Measurements from ENCODE around the gene SMIM43. TPM values are rescaled to one million over a fixed set of nuclear protein-coding genes. Genes with fewer than 3 reads are reported as not detected.
"Not testable (repeated sequence)": the region's sequence is repeated elsewhere in the genome, so short reads cannot be mapped to it uniquely, and the experiment has no call there.

SMIM43 gene
- total RNA-seq, 2 donors from 2014 or later: 0.17 TPM; not detected in 1

GRCh38 chr4:121740796-121741409 lies 24.1 kb downstream of the SMIM43 start:
- no peak for ATAC-seq
- intact Hi-C loops (cut with DNase I, micrococcal nuclease): no loop called here
- DNase-seq: no peak

- DNase-seq (no peak), ATAC-seq (no peak)
- intact Hi-C loops (cut with DNase I, micrococcal nuclease): loop anchor here in 1 of 2 donors (5.0 kb wide), 1 partner anchor 367 kb away; no protein-coding TSS in a partner anchor
Observed at GRCh38 chr4:121739575-121739974, 25.4 kb downstream of the SMIM43 start.

- intact Hi-C loops (cut with DNase I, micrococcal nuclease): loop anchor here in 1 of 2 donors (5.0 kb wide), 1 partner anchor 367 kb away; no protein-coding TSS in a partner anchor
- ATAC-seq: no peak
Observed at GRCh38 chr4:121738780-121739535, 26.0 kb downstream of the SMIM43 start.

GRCh38 chr4:121737846-121738554 lies 27.0 kb downstream of the SMIM43 start:
- intact Hi-C loops (cut with DNase I, micrococcal nuclease): loop anchor here in 1 of 2 donors (5.0 kb wide), 1 partner anchor 366 kb away; no protein-coding TSS in a partner anchor
- DNase-seq (no peak), ATAC-seq (no peak)

More at GRCh38 chr4:121738780-121739535, 26.0 kb downstream of the SMIM43 start:
- DNase-seq: no peak

- intact Hi-C loops (cut with DNase I, micrococcal nuclease): loop anchor here in 1 of 2 donors (5.0 kb wide), 1 partner anchor 365 kb away; no protein-coding TSS in a partner anchor
- DNase-seq: no peak
- ATAC-seq: no peak
Observed at GRCh38 chr4:121736735-121737351, 28.1 kb downstream of the SMIM43 start.

- ATAC-seq: no peak
- intact Hi-C loops (cut with DNase I, micrococcal nuclease): no loop called here
Observed at GRCh38 chr4:121734571-121734970, 30.4 kb downstream of the SMIM43 start.

GRCh38 chr4:121733942-121734341 lies 31.0 kb downstream of the SMIM43 start:
- intact Hi-C loops (cut with DNase I, micrococcal nuclease): no loop called here
- DNase-seq (no peak), ATAC-seq (no peak)

More at GRCh38 chr4:121734571-121734970, 30.4 kb downstream of the SMIM43 start:
- DNase-seq: no peak

- DNase-seq; ATAC-seq; intact Hi-C loops (cut with DNase I, micrococcal nuclease): not testable (repeated sequence)
Observed at GRCh38 chr4:121729753-121730152, 35.2 kb downstream of the SMIM43 start.

- intact Hi-C loops (cut with DNase I, micrococcal nuclease): no loop called here
- ATAC-seq (no peak), DNase-seq (no peak)
Observed at GRCh38 chr4:121728798-121729226, 36.2 kb downstream of the SMIM43 start.

GRCh38 chr4:121728066-121728465 lies 36.9 kb downstream of the SMIM43 start:
- intact Hi-C loops (cut with DNase I, micrococcal nuclease): no loop called here

GRCh38 chr4:121726642-121727268 lies 38.2 kb downstream of the SMIM43 start:
- no peak for DNase-seq
- ATAC-seq: peak; percentile 69
- intact Hi-C loops (cut with DNase I, micrococcal nuclease): no loop called here

More at GRCh38 chr4:121728066-121728465, 36.9 kb downstream of the SMIM43 start:
- DNase-seq: no peak
- no peak for ATAC-seq

- intact Hi-C loops (cut with DNase I, micrococcal nuclease): no loop called here
- DNase-seq (no peak), ATAC-seq (no peak)
Observed at GRCh38 chr4:121724671-121725070, 40.3 kb downstream of the SMIM43 start.

- ATAC-seq (peak; percentile 71), DNase-seq (no peak)
- intact Hi-C loops (cut with DNase I, micrococcal nuclease): no loop called here
Observed at GRCh38 chr4:121721700-121722099, 43.3 kb downstream of the SMIM43 start.

- intact Hi-C loops (cut with DNase I, micrococcal nuclease): no loop called here
- no peak for DNase-seq
- no peak for ATAC-seq
Observed at GRCh38 chr4:121720109-121720508, 44.9 kb downstream of the SMIM43 start.

GRCh38 chr4:121717680-121718237 lies 47.2 kb downstream of the SMIM43 start:
- DNase-seq (no peak), ATAC-seq (no peak)
- intact Hi-C loops (cut with DNase I, micrococcal nuclease): no loop called here

GRCh38 chr4:121714548-121714947 lies 50.4 kb downstream of the SMIM43 start:
- intact Hi-C loops (cut with DNase I, micrococcal nuclease): no loop called here
- no peak for ATAC-seq
- no peak for DNase-seq

- intact Hi-C loops (cut with DNase I, micrococcal nuclease): no loop called here
Observed at GRCh38 chr4:121712783-121713182, 52.2 kb downstream of the SMIM43 start.

GRCh38 chr4:121712001-121712651 lies 52.8 kb downstream of the SMIM43 start:
- ATAC-seq (no peak), DNase-seq (no peak)
- intact Hi-C loops (cut with DNase I, micrococcal nuclease): no loop called here

More at GRCh38 chr4:121712783-121713182, 52.2 kb downstream of the SMIM43 start:
- DNase-seq (no peak), ATAC-seq (no peak)
